ENCODE measurements around the gene NECAP2. TPM values are rescaled to one million over a fixed set of nuclear protein-coding genes. Genes with fewer than 3 reads are reported as not detected.

NECAP2 gene
- total RNA-seq, 2 experiments from 2014 or later, result 51.8 to 59.0 TPM

DNA sequence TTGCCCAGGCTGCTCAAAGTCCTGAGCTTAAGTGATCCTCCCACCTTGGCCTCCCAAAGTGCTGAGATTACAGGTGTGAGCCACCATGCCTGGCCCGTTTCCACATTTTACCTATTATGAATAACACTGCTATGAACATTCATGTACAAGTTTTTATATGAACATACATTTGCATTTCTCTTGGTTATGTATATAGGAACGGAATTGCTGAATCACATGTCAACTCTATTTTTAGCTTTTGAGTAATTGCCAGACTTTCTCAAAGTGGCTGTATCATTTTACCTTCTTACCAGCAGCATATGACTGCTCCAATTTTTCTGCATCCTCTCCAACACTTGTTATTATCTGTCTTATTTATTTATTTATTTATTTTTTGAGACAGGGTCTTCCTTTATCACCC is 6.0 kb upstream of the NECAP2 start:
- H3K9me3 ChIP-seq (ENCODE audit: low read length), result no peaks in the 10 kb centered on the region
- DNase-seq (ENCODE audit: low spot score), result no peak
- no peaks in the 10 kb centered on the region for H3K79me2 ChIP-seq (ENCODE audit: insufficient read depth, low read depth, low read length)
- no peak overlapping the region for H3K4me3 ChIP-seq (ENCODE audit: low read depth, low read length, poor library complexity, severe bottlenecking)
- no peaks in the 10 kb centered on the region for H3K36me3 ChIP-seq (ENCODE audit: insufficient read depth, low read length)
- H3K27ac ChIP-seq (ENCODE audit: low read depth, low read length, poor library complexity, severe bottlenecking), result no peak overlapping the region
- intact Hi-C loops (cut with micrococcal nuclease; ENCODE audit: unreplicated experiment), result no loop called here
- TF ChIP-seq EZH2phosphoT487 (IDR thresholded peaks at IDR 0.05; ENCODE audit: borderline replicate concordance, low read depth, low read length), result no peak
- TF ChIP-seq, protein P1, sequence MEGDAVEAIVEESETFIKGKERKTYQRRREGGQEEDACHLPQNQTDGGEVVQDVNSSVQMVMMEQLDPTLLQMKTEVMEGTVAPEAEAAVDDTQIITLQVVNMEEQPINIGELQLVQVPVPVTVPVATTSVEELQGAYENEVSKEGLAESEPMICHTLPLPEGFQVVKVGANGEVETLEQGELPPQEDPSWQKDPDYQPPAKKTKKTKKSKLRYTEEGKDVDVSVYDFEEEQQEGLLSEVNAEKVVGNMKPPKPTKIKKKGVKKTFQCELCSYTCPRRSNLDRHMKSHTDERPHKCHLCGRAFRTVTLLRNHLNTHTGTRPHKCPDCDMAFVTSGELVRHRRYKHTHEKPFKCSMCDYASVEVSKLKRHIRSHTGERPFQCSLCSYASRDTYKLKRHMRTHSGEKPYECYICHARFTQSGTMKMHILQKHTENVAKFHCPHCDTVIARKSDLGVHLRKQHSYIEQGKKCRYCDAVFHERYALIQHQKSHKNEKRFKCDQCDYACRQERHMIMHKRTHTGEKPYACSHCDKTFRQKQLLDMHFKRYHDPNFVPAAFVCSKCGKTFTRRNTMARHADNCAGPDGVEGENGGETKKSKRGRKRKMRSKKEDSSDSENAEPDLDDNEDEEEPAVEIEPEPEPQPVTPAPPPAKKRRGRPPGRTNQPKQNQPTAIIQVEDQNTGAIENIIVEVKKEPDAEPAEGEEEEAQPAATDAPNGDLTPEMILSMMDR (conservative IDR thresholded peaks at IDR 0.05; ENCODE audit: low read length), result no peak
- POLR2A ChIA-PET, result interaction anchor here (0.7 kb wide), 1 partner anchor 8 kb away, joined by 3 read pairs; no protein-coding TSS in a partner anchor
- no peak overlapping the region for H2AFZ ChIP-seq (ENCODE audit: low read length)
- CTCF ChIA-PET (ENCODE audit: unreplicated experiment), result no interaction called here
- no peak overlapping the region for H3K4me2 ChIP-seq (ENCODE audit: low read length)
- H4K20me1 ChIP-seq (ENCODE audit: insufficient read depth, low read length), result no peaks in the 10 kb centered on the region
- peaks cover 35% of the 10 kb centered on the region for H3K4me1 ChIP-seq (ENCODE audit: insufficient read depth, low read length, poor library complexity, severe bottlenecking)
- BruUV-seq (replicated peaks), result no TSS peak
- no peaks in the 10 kb centered on the region for H3K9me2 ChIP-seq (ENCODE audit: insufficient read depth, low read length)

DNA sequence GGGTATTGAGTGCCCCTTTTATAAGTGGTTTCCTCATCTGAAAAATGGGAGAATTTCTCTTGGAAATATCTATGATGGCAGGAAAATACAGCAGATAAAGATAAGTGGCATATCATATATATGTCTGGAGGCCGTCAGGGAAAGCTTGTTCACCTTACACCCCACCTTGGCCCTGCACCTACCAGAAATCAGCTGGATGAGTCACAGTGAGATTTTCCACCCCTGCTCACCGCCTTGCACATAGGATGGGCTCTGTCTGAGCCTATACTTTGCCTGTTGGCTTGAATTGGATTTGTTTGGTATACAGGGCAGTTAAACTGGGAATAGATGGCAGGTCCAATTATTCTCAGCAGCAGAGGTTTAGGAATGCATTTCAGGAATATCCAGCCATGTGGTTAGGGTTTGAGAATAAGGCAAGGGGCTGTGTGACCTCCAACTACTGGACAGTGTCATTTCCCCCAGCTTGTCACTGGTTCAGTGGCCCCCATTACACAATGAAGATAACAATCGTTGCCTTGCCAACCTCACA is 3.5 kb upstream of the NECAP2 start, which contains the start of gene SPATA21:
TSS of gene SPATA21 (minus strand) at position 479 of the 529 bp plus-strand sequence. CDS start 6,053 bp downstream, outside the sequence.
- peaks cover 33% of the 10 kb centered on the region for H3K4me1 ChIP-seq (ENCODE audit: insufficient read depth, low read length, poor library complexity, severe bottlenecking)
- H2AFZ ChIP-seq (ENCODE audit: low read length), result no peak within 1 kb of the TSS
- H3K4me3 ChIP-seq (ENCODE audit: low read depth, low read length, poor library complexity, severe bottlenecking), result no peak within 1 kb of the TSS
- ChIA-PET POLR2A (no interaction called here), CTCF (ENCODE audit: unreplicated experiment) (no interaction called here)
- intact Hi-C loops (cut with micrococcal nuclease; ENCODE audit: unreplicated experiment), result no loop called here
- BruUV-seq (replicated peaks), result no TSS peak
- no peak within 1 kb of the TSS for H3K27ac ChIP-seq (ENCODE audit: low read depth, low read length, poor library complexity, severe bottlenecking)
- no peaks in the 10 kb centered on the region for H3K9me2 ChIP-seq (ENCODE audit: insufficient read depth, low read length)
- no peaks in the 10 kb centered on the region for H3K9me3 ChIP-seq (ENCODE audit: low read length)
- H3K4me2 ChIP-seq (ENCODE audit: low read length), result no peak within 1 kb of the TSS
- peaks cover 13% of the 10 kb centered on the region for H3K79me2 ChIP-seq (ENCODE audit: insufficient read depth, low read depth, low read length)
- H3K36me3 ChIP-seq (ENCODE audit: insufficient read depth, low read length), result no peaks in the 10 kb centered on the region
- TF ChIP-seq EZH2phosphoT487 (IDR thresholded peaks at IDR 0.05; ENCODE audit: borderline replicate concordance, low read depth, low read length), result no peak
- TF ChIP-seq, protein P1 (conservative IDR thresholded peaks at IDR 0.05; ENCODE audit: low read length), result no peak
- DNase-seq (ENCODE audit: low spot score), result no peak
- H4K20me1 ChIP-seq (ENCODE audit: insufficient read depth, low read length), result no peaks in the 10 kb centered on the region

DNA sequence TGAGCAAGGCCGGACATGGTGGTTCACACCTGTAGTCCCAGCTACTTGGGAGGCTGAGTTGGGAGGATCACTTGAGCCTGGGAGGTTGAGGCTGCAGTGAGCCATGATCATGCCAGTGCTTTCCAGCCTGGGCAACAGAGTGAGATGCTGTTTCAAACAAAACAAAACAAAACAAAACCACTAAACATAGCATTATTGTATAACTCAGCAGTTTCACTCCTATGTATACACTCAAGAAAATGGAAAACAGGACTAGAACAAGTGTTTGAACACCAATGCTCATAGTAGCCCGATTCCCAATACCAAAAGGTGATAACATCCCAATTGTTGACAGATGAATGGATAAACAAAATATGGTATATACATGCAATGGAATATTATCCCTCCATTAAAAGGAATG is 2.0 kb upstream of the NECAP2 start:
- H3K36me3 ChIP-seq (ENCODE audit: insufficient read depth, low read length), result peaks cover 4% of the 10 kb centered on the region; the same call in 1 of the 2 replicates
- peaks cover 31% of the 10 kb centered on the region for H3K4me1 ChIP-seq (ENCODE audit: insufficient read depth, low read length, poor library complexity, severe bottlenecking)
- H3K4me2 ChIP-seq (ENCODE audit: low read length), result no peak overlapping the region
- H3K79me2 ChIP-seq (ENCODE audit: insufficient read depth, low read depth, low read length), result peaks cover 22% of the 10 kb centered on the region
- H3K9me3 ChIP-seq (ENCODE audit: low read length), result no peaks in the 10 kb centered on the region
- no peak for TF ChIP-seq EZH2phosphoT487 (IDR thresholded peaks at IDR 0.05; ENCODE audit: borderline replicate concordance, low read depth, low read length)
- TF ChIP-seq, protein P1 (conservative IDR thresholded peaks at IDR 0.05; ENCODE audit: low read length), result no peak
- intact Hi-C loops (cut with micrococcal nuclease; ENCODE audit: unreplicated experiment), result no loop called here
- no peak overlapping the region for H3K27ac ChIP-seq (ENCODE audit: low read depth, low read length, poor library complexity, severe bottlenecking)
- ChIA-PET POLR2A (no interaction called here), CTCF (ENCODE audit: unreplicated experiment) (no interaction called here)
- no peak overlapping the region for H2AFZ ChIP-seq (ENCODE audit: low read length)
- no peaks in the 10 kb centered on the region for H3K9me2 ChIP-seq (ENCODE audit: insufficient read depth, low read length)
- H4K20me1 ChIP-seq (ENCODE audit: insufficient read depth, low read length), result no peaks in the 10 kb centered on the region
- no peak overlapping the region for H3K4me3 ChIP-seq (ENCODE audit: low read depth, low read length, poor library complexity, severe bottlenecking)
- no peak for DNase-seq (ENCODE audit: low spot score)
- no TSS peak for BruUV-seq (replicated peaks)

Measured in OCI-LY7 (cell line).